A549 (cell line): ENCODE measurements around the gene CLK2. TPM values are rescaled to one million over a fixed set of nuclear protein-coding genes. Genes with fewer than 3 reads are reported as not detected.

Source experiments
- ATAC-seq, 2 experiments: fragments of 200-7000 bp in 1 of 2; fragments of >200 bp in 1 of 2; cut with Nextera tagmentation in 1 of 2; cut with Tn5 transposase in 1 of 2; 3 replicates each; pipeline versions ENCODE4 v1.8.0 to v1.9.1; 2018 to 2020; ENCODE audit warnings: mild to moderate bottlenecking in 1 of 2, moderate library complexity in 1 of 2
- CTCF ChIA-PET: fragments of 300-600 bp; sonication (Branson Sonifier 250); formaldehyde crosslinking; extraction: SDS; loops from one replicate; lab custom pipeline; 2021; ENCODE audit warnings: antibody characterized with exemption, inconsistent platforms; lab: Yijun Ruan, JAX
- POLR2A ChIA-PET: fragments of 350-600 bp; formaldehyde crosslinking; extraction: SDS; loops from one replicate; lab custom pipeline; 2021; ENCODE audit warnings: antibody characterized with exemption, inconsistent platforms; lab: Yijun Ruan, JAX
- DNase-seq, 2 experiments: peaks; one replicate each; pipeline versions ENCODE4 v3.0.0 to v3.0.0-alpha.2; 2011 to 2016; ENCODE audit warnings: low read depth in 1 of 2, low spot score in 1 of 2
- FAIRE-seq: peaks from 2 replicates; lab custom pipeline; 2011; peaks lifted over from hg19 to GRCh38; lab: Jason Lieb, UNC
- H3K27ac ChIP-seq, 2 experiments: fragments of >200 bp; sonication (Bioruptor Twin); formaldehyde crosslinking; 3 replicates each; pipeline ENCODE4 v1.5.1; 2016 to 2017
- H3K4me1 ChIP-seq: fragments of >200 bp; sonication (Bioruptor Twin); formaldehyde crosslinking; 3 replicates; pipeline ENCODE4 v1.6.1; 2016
- H3K4me2 ChIP-seq: fragments of >200 bp; sonication (Bioruptor Twin); formaldehyde crosslinking; 3 replicates; pipeline ENCODE4 v1.6.1; 2016
- H3K4me3 ChIP-seq: fragments of >200 bp; sonication (Bioruptor Twin); formaldehyde crosslinking; 3 replicates; pipeline ENCODE4 v1.5.1; 2016
- H3K9me3 ChIP-seq: fragments of >200 bp; sonication (Bioruptor Twin); formaldehyde crosslinking; 3 replicates; pipeline ENCODE4 v1.6.1; 2016
- CTCF ChIP-seq: fragments of >200 bp; sonication (Bioruptor Twin); formaldehyde crosslinking; IDR thresholded peaks from 3 replicates; pipeline ENCODE4 v1.5.1; 2016
- EHMT2 ChIP-seq: fragments of 200-600 bp; sonication (generic); IDR thresholded peaks from 2 replicates; pipeline ENCODE4 v1.6.1; 2016; ENCODE audit warnings: antibody characterized with exemption, low read depth, mild to moderate bottlenecking, moderate library complexity
- ESRRA ChIP-seq: fragments of 150-350 bp; IDR thresholded peaks from 2 replicates; pipeline ENCODE4 v1.6.1; 2014; ENCODE audit warnings: mild to moderate bottlenecking, low read length, borderline replicate concordance
- FOSB ChIP-seq: fragments of 250-450 bp; sonication (Bioruptor Pico); IDR thresholded peaks from 2 replicates; pipeline ENCODE4 v1.5.0; 2020; ENCODE audit warnings: mild to moderate bottlenecking, moderate library complexity
- MAZ ChIP-seq: fragments of 150-350 bp; IDR thresholded peaks from 2 replicates; pipeline ENCODE4 v1.6.1; 2014; ENCODE audit warnings: antibody characterized with exemption, low read depth, low read length, borderline replicate concordance
- NR3C1 ChIP-seq: fragments of >200 bp; sonication (Bioruptor Twin); formaldehyde crosslinking; IDR thresholded peaks from 3 replicates; pipeline ENCODE4 v1.6.1; 2017
- PBX3 ChIP-seq: IDR thresholded peaks from 2 replicates; pipeline ENCODE4 v1.6.1; 2012
- PHF8 ChIP-seq: fragments of 200-600 bp; sonication (generic); IDR thresholded peaks from 2 replicates; pipeline ENCODE4 v1.6.1; 2016; ENCODE audit warnings: low read depth, mild to moderate bottlenecking, antibody characterized with exemption, moderate library complexity, borderline replicate concordance
- POLR2A ChIP-seq: IDR thresholded peaks from 2 replicates; pipeline ENCODE4 v1.6.1; 2012; ENCODE audit warnings: mild to moderate bottlenecking, low read length
- REST ChIP-seq: fragments of 200-600 bp; sonication (generic); IDR thresholded peaks from 2 replicates; pipeline ENCODE4 v1.6.1; 2016; ENCODE audit warnings: antibody characterized with exemption, mild to moderate bottlenecking, moderate library complexity
- RFX5 ChIP-seq: fragments of 450-650 bp; IDR thresholded peaks from 2 replicates; pipeline ENCODE4 v1.7.1; 2014; ENCODE audit warnings: antibody characterized with exemption, mild to moderate bottlenecking, moderate library complexity
- RNF2 ChIP-seq: fragments of 200-600 bp; sonication (generic); IDR thresholded peaks from 2 replicates; pipeline ENCODE4 v1.6.1; 2016; ENCODE audit warnings: low read depth, mild to moderate bottlenecking, antibody characterized with exemption, moderate library complexity, borderline replicate concordance
- SMC3 ChIP-seq: fragments of >200 bp; sonication (Bioruptor Twin); formaldehyde crosslinking; IDR thresholded peaks from 3 replicates; pipeline ENCODE4 v1.6.1; 2018; ENCODE audit warnings: inconsistent platforms
- USF2 ChIP-seq: fragments of 450-650 bp; IDR thresholded peaks from 2 replicates; pipeline ENCODE4 v1.6.1; 2014; ENCODE audit warnings: antibody characterized with exemption
- ZFP36 ChIP-seq: fragments of 450-650 bp; IDR thresholded peaks from 2 replicates; pipeline ENCODE4 v1.6.1; 2014; ENCODE audit warnings: borderline replicate concordance; ENCODE audit not compliant: partially characterized antibody
- WGBS: methylation state at CpG from one replicate; pipeline ENCODE4 v1.1.6; 2017; ENCODE audit errors: missing lambda C conversion rate; 5-methylcytosine and 5-hydroxymethylcytosine counted together
- polyA plus RNA-seq, 4 experiments: library from polyadenylated mRNA; depleted of rRNA in 3 of 4; stranded (reverse); fragments of >200 nt; fragmentation: RNase III in 1 of 4; extraction: RNeasy Plus Mini Kit Qiagen cat#74134 plus additional on column Dnase treatment in 1 of 4; gene quantifications; 2 replicates in 3 of 4; 3 replicates in 1 of 4; pipeline ENCODE4 v1.2.3, GENCODE V29; 2011 to 2017

CLK2 gene
- polyA plus RNA-seq, 2 of the 4 experiments (the other 2 are of a cell fraction), result 37.9 to 45.7 TPM

- TF ChIP-seq CTCF, result no peak
- peak; percentile 79 for TF ChIP-seq POLR2A
- TF ChIP-seq NR3C1, result no peak
- TF ChIP-seq ESRRA, result 0 out of 2 replicates have a peak, but pooled peaks have one; percentile 34
- peak; percentile 84; the same call in 1 of the 2 replicates for TF ChIP-seq PBX3
- TF ChIP-seq PHF8, result 0 out of 2 replicates have a peak, but pooled peaks have one; percentile 66
- peak; percentile 45 for TF ChIP-seq REST
These were observed 28.7 kb downstream of the CLK2 start (continued) for GRCh38 chr1:155244368-155245162.

GRCh38 chr1:155242805-155243358 is 30.4 kb downstream of the CLK2 start:
- ATAC-seq (no peak), DNase-seq (no peak), FAIRE-seq (no peak)
- Histone ChIP-seq H3K4me1 (peaks cover 24% of the 10 kb centered on the region), H3K4me2 (peak overlapping the region; percentile 89), H3K9me3 (no peaks in the 10 kb centered on the region), H3K27ac (peak overlapping the region in 1 of 2 experiments; percentile 90; a peak in 2 of 6 replicates), H3K4me3 (no peak overlapping the region)
- ChIA-PET POLR2A (interaction anchor here (2.6 kb wide), 1 partner anchor 80 kb away, joined by 7 read pairs; no protein-coding TSS in a partner anchor), CTCF (interaction anchor here (0.6 to 9.7 kb wide), 9 partner anchors 8 to 232 kb away, joined by 3 to 149 read pairs (median 7); partner anchors contain the start of genes CLK2, KRTCAP2, RUSC1 and THBS3)
- 86% methylated on average over 3 of the region's 3 CpGs for WGBS
- TF ChIP-seq RNF2, result no peak
- TF ChIP-seq NR3C1, result no peak
- TF ChIP-seq USF2, result no peak
- TF ChIP-seq RFX5, result no peak
- TF ChIP-seq EHMT2, result no peak
- no peak for TF ChIP-seq PHF8

GRCh38 chr1:155241841-155242264 is 31.5 kb downstream of the CLK2 start:
- POLR2A ChIA-PET, result no interaction called here

More at GRCh38 chr1:155241841-155242264, 31.5 kb downstream of the CLK2 start:
- Histone ChIP-seq H3K9me3 (no peaks in the 10 kb centered on the region), H3K4me2 (peak overlapping the region; percentile 66; the same call in 2 of the 3 replicates), H3K4me1 (peaks cover 24% of the 10 kb centered on the region), H3K27ac (peak overlapping the region; percentile 63 to 75; a peak in 5 of 6 replicates), H3K4me3 (no peak overlapping the region)
- ATAC-seq (no peak), FAIRE-seq (no peak), DNase-seq (no peak)
- no peak for TF ChIP-seq SMC3
- TF ChIP-seq FOSB, result no peak
- TF ChIP-seq ZFP36, result no peak
- TF ChIP-seq MAZ, result no peak
- WGBS, result 76% methylated on average over 4 of the region's 4 CpGs
- CTCF ChIA-PET, result interaction anchor here (0.6 to 4.4 kb wide), 5 partner anchors 9 to 231 kb away, joined by 3 to 43 read pairs (median 4); partner anchors contain the start of gene THBS3
